ENCODE results near the gene ELP4.

The ELP4 gene

DNA sequence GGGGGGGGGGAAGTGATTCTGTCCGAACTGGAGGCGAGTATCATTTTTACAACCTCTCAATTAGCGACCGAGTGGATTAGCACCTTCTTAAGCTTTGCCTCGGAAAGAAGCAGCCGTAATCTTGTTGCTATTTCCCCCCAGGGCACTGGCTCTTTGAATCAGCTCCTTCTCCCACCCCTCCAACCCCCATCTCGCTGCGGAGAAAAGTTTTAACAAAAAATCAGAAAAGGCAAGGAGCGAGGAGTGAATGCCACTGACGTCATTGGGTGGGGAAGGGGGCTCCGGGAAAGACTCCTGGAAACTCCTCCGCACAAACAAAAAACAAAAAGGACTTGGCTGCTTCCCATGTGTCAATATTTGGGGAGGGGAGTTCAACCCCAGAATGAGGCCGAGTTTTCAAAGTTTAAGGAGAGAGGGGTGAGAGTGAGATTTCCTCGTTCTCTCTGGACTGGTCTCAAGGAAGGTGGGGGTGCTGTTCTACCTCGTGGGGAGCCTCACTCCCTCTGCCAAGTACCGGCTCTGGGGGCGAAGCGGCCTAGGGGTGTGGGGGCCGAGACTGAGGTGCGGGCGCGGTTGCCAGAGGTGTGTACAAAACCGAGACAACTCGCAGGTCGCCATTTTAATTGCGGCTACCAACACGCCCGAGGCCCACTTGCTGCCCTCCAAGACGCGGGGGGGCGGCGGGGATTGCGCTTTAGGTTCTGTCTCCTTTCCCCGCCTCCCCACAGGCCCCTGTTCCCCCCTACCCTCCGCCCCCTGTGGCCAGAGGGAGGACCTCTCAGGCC is 304.0 kb downstream of the ELP4 start:
- peak; percentile 34 to 41 for DNase-seq

DNA sequence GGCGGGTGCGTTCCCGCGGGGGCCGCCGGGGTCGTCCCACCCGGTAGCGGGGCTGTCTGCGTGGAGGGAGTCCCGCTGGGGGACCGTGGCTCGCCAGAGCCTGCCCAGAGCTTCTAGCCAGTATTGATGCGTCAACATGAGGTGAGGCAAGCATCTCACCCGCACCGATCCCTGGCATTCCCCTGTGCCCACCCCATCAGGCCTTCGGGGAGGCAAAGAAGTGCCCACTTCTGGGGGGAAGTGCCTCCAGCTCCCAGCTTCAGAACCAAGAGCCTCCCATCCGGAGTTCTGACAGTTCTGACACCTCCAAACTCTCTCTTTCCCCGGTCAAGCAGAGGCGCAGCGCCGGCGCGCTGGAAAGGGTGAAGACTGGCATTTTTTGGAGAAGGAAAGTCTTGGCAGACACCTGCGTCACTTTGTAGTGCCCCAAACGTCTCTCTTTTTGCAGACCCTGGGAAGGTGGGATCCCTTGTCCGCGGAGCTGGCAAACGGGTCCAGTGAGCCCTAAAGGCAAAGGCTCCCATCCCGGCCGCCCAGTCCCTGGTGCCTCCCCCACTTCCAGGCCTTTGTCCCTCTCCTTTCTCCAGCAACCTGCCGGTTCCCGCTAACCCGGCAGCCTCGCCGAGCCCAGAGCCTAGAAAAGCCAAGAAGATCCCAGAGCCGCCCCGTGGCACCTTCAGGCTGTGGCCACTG is 304.8 kb downstream of the ELP4 start:
- DNase-seq, result no peak

DNA sequence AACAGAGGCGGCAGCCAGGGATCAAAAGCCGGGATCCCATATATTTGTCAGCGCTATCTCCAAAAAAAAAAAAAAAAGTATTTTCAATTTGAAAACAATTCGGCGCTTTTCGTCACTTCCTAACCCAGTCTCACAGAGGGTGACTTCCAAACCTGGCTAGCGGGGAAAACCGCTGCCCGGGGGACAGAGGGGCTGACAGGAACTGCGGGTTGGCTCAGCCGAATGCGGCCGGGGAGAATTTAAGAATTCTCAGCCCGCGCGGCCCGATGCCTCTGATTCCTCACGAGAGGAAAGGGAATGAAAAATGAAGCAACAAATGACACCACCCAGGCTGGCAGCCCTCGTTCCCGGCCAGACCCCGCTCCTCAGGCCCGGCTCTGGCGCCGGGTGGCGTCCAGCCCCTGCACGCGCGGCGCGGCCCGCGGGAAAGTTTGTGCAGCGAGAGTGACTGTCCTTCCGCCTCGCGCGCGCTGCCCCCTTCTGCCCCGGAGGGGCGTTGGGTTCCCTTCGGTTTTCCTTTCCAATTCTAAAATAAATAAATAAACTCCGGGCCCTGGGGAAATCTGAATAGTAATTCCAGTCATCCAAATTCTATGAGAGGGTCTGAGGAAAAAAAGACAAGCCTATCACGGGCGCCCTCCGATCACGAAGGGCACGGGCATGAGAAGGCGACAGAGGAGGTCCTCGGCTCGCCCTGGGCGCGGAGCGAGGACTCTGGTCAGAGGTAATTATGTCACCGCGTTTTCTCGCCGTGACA is 306.3 kb downstream of the ELP4 start:
- peak in 1 of 2 experiments; percentile 47 for DNase-seq

DNA sequence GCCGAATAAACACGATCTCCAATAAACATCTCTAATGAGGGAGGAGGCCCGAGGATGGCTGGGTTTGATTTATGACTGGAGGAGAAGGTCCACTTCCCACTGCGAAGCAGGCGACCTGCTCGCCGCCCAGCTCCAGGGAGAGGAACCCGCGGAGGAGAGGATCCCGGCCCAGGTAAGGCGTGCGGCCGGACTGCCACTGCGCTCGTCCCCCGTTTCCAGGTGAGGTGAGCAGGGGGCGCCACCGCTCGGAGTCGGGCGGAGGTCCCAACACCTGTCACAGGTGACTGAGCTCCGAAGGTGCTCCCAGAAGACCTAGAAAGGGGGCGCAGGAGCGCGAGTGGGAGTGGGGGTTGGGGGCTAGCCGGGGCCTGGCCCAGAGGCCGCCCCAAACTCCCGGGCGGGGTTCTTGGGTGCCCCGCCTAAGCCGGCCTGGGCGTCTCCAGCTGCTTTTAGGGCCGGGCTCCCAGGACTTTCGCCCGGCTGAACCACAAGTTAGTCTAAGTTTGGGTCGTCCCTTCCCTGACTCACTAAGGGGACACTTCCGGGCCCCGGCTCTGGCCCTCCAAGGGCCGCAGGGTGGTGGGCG is 307.0 kb downstream of the ELP4 start:
- DNase-seq, result peak in 1 of 2 experiments; percentile 24

DNA sequence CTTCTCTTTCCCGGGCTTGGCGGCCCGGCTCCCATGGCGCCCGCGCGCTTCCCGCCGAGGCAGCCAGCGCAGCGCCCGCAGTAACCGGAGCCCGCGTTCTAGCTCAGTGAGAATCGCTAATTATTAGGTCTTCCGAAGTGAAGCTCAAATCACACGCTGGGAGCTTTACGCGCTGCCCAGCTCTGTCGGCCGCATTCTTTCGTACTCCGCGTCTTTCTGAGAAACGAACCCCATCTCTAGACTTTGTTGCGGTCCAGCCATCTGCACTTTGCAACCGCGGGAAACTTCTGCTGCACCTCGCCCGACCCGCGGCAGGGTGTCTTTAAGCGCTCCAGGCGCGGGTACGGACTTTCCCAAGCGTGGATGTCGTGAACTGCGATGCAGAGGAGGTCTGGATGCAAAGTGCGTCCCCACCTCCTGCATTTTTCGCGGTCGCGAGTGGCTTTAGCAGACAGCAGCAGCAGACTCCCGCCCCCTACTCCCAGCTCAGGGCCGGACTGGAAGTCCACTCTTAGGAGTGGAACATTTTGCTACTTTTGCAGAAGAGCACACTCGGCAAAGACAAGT is 307.6 kb downstream of the ELP4 start:
- DNase-seq, result no peak

DNA sequence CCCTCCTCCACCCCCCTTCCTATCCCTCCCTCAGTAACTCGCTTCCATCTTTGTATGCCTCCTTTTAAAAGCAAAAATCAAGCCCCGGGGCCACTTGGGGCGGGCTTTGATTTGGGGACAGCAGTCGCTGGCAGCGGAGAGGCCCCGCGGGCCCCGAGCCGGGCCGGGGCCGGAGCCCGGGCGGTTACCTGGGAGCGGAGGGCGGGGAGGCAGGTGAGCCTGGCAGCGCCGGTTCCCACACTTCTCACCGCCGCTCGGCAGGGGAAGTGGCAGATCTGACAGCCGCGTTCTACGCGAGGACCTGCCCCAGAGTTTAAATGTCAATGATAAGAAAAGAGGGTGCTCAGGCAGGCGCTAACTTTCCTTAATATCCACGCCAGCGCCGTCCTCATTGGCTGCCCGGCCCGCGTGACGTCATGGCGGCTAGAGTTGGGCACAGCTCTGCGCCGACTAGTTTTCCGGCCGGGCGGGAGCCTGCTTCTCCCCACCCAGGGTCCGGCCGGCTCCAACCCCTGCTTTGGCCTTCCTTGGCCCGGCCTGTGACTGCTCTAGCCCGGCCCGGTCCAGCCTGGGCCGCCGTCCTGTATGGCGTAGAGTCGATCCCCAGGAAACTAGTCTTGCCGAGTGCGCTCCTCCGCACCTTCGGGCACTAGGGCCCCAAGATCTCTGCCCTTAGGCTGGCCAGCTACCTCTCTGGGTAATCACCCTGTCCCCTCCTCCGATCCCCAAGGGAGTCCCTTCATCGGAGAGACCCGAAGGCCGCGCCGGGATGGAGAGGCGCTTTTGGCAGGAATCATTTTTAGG is 308.3 kb downstream of the ELP4 start:
- peak in 1 of 2 experiments; percentile 21 for DNase-seq

DNA sequence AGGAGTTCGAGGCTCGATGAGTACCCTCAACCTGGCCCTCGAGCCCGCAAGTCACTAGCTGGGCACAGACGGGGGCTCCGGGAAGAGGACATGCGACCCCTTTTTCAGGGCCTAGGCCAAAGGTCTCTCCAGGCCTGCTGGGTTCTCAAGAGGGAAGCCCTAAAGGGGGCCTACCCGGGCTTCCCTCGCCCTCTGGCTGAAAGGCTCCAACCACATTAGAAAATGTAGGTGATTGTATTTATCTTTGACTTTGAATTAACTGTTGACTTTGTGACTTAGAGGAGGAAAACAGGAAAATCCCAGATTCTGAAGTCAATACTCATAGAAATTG is 308.8 kb downstream of the ELP4 start:
- DNase-seq, result no peak

DNA sequence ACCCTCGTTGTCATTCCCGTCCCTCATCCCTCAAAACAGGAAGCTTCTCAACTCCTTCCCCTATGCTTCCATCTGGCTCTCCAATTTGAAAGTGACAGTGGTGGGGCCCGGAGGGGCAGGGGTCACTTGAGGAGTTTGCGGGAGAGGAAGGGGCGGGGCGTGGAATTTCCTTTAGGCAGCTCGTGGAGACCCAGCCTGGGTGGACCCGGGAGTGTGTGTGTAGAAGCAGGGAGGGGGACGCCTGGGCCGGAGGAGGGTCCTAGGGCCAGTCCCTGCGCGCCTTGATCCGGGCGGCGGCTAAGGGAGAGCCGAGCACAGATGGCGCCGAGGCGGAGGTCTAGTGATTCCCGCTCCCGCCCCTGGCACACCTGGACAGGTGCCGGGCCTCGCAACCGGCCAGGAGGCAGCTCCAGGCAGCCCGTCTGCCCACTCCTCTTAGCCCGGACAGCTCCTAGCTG is 309.3 kb downstream of the ELP4 start:
- no peak for DNase-seq

DNA sequence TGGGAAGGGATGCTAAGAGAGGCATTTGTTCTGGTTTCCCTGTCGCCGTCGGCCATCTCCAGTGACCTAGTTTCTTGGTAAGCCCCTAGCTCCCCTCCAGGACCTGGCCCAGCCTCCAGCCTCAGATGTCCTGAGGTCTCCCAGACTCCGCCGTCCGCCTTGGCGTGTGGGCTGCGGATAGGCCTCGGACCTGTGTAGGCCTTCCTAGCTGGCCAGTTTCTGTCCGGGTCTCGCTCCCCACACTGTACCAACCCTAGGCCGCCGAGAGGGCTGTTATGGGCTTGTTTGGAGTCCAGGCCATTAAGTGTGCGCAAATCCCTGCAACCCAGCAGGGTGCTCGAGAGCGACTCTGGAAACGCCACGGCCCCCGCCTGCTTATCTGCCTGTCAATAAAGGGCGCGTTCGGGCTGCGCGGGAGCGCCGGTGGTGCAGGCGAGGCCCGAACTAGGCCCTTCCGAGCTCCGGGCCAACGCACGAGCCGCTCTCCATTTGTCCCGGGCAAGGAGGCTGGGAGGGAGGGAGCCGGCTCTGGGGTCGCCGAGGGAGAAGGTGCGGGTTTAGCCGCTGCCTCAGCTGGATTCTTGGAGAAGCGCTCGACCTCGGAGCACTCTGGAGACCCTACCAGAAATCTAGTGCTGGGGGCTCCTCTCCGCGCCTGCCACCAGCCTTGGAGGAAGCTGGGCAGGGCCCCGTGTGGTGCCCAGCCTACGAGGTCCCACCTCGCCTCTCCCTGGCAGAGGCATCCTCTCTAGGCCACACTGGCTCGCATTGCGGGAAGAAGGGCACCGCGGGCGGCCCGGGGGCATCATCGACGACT is 310.3 kb downstream of the ELP4 start:
- no peak for DNase-seq

DNA sequence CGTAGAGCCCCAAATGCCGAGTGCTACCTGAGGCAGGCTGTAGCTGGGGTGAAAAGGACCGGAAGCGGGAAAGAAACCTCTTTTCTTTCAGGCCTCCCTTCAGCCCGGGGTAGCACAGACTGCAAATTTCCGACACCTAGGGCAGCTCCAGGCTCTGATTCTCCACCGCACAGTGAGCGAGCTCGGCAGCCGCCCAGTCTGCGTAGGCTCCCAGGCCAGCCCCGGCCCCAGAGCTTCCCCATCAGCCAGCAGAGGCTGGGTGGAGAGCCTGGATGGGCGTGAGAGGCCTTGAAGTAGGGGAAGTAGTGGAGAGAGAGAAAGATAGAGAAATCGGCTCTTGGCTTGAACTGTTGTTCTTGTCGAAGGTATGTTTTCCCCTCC is 310.9 kb downstream of the ELP4 start:
- DNase-seq, result no peak

DNA sequence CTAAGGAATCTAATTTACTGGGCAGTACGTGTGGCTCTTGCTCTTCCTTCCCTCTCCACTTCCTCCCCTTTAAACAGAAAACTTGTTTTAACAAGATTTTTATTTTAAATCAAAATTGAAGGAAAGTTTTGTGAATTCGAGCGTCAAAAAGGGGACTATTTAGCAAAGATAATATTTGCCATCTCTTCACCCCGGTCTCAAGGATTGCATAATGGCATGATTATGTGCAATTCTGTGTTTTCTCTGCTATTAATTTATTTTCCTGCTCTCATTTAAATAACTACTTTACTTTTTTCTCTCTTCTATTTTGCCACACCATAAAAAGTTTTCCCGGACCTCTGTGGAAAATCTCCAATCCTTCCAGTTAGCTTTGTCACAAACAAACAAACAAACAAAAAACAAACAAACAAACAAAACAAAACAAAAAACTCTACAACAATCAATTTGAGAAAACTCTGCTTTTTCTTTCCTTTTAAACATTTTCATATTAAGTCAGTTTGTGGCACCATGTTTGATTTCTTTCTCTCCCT is 311.7 kb downstream of the ELP4 start:
- no peak for DNase-seq

DNA sequence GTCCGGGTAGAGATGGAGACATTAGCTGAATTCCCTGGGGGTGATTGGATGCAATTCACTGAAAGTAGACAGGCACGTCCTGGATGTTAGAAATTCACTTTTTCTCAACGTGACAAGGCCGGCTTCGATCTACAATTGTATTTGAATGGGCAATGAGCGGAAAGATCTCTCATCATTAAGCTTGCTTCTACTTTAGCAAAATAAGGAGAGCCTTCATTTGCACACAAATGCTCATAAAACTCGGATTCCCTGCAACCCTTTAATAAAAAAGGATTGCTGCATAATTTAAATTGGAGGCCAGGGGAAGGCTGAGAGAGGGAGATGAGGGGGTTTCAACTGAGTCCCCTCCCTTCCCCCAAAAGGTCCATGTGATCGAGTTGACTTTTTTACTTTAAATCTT is 312.2 kb downstream of the ELP4 start:
- no peak for DNase-seq

DNA sequence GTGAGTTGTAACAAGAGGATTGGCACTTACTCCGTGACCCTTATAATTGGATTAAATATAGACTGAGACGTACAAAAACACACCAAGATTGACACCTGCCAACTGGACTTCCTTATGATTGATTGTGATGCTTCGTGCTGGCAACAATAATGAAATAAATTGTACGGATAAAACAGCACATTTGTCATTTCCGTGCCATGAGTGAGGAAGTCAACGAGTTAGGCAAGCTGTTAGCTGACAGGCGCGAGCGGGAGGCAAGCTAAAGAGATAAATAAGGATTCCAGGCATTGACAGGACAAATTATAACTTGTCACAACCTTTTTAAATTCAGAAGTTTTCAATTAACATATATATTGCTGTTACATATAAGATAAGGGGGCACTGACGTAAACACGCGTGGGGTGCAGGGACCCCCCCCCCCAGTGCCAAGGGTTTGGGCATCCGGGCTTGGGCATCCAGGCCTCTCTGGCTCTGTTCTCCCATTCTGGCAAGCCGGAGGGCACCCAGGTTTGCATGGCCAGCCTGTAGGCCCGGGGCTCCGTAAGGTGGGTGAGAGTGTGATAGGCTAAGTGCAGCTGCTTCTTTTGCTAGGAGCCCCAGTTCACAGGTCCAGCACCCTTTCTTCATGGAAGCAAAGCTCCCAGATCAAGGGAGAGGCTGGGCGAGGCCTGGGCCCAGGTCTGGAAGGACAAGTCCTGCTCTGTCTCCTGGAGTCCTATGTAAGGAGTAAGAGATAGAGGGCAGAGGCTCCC is 312.8 kb downstream of the ELP4 start:
- DNase-seq, result no peak

DNA sequence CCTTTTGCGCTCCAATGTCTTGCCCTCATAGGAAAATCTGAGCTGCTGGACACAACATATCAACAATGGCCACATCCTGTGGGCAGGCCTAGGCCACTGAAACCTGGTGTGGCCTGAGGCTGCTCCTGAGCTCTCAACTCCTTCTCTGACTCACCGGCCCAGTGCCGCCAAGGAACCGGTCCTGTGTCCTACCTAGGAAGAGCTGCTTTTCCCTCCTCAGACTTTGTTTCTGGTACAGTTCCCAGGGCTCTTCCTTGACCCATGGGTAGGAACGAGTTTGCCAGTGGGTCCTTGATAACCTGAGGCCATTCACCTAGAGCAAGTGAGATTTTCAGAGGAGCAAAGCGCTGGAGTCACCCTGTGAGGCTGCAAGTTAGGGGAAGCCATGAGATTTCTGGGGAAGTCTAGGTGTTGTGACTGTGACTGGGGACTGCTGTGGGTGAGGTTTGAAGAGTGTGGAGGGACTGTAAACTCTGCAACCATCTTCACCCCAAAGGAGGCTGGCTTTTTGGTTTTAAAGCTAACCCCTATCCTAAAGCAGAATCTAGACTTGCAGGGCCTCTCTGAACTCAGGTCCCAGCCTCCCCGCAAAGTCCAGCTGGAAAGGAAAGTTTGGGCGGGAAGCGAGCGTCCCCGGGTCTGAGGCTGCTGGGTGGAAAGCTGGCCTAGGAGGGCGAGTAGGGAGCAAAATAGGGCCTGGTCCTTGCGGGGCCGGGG is 313.5 kb downstream of the ELP4 start:
- no peak for DNase-seq

DNA sequence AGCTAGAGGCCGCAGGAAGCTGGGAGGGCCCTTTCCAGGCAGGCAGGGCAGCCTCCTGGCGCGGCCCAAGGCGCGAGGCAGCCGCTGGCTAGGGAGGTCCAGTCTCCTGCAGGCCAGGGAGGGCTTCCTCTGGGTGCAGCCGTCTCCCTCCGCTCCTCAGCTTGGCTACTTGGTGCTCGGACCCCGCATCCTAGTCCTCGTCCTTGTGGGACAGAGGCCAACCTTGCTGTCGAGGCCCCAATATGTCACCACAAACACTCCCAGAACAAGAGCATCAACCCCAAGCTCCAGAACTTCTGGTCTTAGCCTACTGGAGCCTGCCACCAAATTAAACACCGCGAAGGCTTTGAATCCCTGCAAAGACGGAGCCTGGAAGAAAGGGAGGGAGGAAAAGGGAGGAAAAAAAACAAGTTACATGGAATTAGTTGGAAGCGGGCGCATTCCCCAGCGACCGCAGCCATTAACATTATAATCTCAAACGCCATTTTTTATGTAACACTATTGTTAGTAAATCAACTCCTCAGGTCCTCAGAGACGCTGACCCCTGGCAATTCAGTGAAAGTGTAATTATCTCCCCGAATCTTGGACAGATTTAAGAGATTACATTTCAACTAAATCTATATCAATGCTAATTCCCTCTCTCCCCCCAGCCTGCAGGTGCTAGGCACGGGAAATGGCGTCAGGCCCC is 314.2 kb downstream of the ELP4 start:
- no peak for DNase-seq

DNA sequence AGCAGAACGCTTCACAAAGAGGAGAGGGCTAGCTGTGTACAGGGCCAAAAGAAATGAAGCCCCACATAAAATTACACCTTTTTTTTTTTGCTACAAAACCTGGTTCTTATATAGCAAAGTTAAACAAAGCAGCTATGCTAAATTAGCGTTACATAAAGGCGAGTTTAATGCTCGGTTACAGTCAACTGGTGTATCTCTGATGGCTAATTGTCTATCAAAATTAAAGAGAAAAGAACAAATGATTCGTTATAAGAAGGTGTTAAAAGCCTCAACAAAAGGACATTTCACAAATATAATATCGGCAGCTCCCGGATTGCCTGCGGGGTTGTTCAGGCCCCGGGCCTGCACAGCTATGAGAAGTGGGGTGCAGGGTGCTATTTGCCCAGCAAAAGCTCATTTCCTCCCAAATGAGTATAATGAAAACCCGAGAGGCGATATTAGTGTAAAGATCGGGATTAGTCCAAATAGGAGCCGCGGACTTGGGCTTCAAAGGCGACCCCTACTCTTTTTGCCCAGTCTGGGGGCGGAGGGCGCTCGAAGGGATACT is 314.8 kb downstream of the ELP4 start:
- no peak for DNase-seq

DNA sequence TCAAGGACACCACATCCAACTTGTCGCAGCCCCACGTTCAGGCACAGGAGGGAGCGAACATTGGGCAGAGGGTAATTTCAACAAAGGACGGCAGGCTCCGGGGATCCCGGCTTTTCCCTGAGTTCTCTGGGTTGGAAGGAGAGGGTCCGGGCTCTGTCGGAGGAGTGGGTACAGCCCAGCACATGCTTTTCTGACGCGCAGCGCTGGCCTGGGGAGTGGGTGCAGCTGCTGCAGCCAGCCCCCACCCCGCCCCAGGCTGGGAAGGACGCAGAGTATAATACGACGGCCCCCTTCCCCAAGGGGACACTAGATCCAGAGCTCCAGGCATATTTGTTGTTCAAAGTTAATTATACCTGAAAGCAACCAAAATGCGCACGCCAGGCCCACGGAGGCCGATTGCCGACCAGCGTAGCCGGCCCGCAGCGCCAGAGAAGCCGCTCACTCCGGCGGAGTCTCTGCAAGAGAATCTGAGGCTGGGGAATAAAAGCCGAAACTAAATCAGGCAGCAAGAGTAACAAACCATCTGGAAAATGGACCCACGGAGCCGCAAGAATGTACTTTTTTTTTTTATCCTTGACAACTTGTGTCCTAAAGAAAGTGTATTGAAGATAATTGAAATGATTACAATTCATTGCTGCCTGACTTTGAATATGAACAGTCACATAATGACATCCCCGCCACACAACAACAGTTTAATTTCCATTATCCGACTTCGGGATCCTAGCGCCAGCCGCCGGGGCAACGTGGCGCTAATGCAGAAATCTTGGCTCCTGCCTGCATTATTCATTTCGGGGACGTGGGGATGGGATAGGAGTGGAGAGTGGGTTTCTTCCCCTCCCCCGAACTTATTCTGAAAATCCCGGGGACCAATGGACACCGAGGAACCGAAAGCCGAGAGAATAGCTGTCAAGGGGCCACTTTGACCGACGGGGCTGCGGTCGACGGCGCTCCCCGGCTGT is 315.6 kb downstream of the ELP4 start:
- DNase-seq, result no peak
